Body of pancreas (tissue), 4 donors: ENCODE data around the gene ZNF705A.

Experiments
- POLR2A ChIP-seq, 3 donors: fragments of 450-650 bp; IDR thresholded peaks; one replicate each; pipeline ENCODE4 v1.6.1; 2016; ENCODE audit warnings: antibody characterized with exemption in 3 of 3, mild to moderate bottlenecking in 2 of 3
- TF ChIP-seq, protein P1 (sequence below), 7 experiments: fragments of 450-650 bp in 4 of 7; fragments of 200-600 bp in 3 of 7; sonication (generic) in 3 of 7; IDR thresholded peaks; one replicate each; pipeline ENCODE4 v1.5.1; 2016 to 2019; ENCODE audit warnings: antibody characterized with exemption in 7 of 7

DNA sequence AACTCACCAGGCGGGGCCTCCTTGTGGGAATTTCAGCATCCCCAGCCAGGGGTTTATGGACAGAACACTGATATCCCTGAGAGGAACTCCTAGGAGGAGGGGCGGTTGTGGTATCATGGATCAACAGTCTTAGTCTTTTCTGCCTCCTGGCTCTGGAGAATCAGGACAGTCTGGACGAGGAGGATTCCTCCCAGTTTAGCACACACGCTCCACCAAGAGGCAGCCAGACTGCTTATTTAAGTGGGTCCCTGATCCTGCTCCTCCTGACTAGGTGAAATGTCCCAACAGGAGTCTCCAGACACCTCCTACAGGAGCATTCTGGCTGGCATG is 10.4 kb upstream of the ZNF705A start:
- TF ChIP-seq, protein P1, sequence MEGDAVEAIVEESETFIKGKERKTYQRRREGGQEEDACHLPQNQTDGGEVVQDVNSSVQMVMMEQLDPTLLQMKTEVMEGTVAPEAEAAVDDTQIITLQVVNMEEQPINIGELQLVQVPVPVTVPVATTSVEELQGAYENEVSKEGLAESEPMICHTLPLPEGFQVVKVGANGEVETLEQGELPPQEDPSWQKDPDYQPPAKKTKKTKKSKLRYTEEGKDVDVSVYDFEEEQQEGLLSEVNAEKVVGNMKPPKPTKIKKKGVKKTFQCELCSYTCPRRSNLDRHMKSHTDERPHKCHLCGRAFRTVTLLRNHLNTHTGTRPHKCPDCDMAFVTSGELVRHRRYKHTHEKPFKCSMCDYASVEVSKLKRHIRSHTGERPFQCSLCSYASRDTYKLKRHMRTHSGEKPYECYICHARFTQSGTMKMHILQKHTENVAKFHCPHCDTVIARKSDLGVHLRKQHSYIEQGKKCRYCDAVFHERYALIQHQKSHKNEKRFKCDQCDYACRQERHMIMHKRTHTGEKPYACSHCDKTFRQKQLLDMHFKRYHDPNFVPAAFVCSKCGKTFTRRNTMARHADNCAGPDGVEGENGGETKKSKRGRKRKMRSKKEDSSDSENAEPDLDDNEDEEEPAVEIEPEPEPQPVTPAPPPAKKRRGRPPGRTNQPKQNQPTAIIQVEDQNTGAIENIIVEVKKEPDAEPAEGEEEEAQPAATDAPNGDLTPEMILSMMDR (IDR thresholded peaks at IDR 0.05): no peak
- no peak for TF ChIP-seq POLR2A (IDR thresholded peaks at IDR 0.05)
